ENCODE data around the gene MYOM3.

DNA sequence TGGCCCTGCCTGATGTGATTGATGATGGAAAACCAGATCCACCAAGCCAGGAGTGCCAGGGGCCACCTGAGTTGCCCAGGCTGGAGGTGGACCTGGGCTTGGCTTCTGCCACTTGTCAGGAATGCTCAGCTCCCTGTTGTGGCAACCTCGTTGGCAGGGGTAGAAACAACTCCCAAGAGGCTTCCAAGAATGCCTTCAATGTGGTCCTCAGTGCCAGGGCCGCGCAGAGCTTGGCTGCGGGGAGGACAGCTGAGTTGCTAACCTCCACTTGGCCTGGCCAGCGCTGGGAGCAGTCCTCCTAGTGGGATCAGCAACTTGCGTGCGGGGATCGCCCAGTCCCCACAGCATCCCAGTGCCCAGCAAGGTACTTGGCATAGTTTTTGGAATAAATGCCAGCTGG is 9.0 kb downstream of the MYOM3 start:
- TF ChIP-seq, protein P1, sequence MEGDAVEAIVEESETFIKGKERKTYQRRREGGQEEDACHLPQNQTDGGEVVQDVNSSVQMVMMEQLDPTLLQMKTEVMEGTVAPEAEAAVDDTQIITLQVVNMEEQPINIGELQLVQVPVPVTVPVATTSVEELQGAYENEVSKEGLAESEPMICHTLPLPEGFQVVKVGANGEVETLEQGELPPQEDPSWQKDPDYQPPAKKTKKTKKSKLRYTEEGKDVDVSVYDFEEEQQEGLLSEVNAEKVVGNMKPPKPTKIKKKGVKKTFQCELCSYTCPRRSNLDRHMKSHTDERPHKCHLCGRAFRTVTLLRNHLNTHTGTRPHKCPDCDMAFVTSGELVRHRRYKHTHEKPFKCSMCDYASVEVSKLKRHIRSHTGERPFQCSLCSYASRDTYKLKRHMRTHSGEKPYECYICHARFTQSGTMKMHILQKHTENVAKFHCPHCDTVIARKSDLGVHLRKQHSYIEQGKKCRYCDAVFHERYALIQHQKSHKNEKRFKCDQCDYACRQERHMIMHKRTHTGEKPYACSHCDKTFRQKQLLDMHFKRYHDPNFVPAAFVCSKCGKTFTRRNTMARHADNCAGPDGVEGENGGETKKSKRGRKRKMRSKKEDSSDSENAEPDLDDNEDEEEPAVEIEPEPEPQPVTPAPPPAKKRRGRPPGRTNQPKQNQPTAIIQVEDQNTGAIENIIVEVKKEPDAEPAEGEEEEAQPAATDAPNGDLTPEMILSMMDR (IDR thresholded peaks at IDR 0.05; ENCODE audit: low read depth, low read length): no peak
- no peak for TF ChIP-seq EZH2phosphoT487 (IDR thresholded peaks at IDR 0.05; ENCODE audit: low read depth)
